IMR-90 (cell line): ENCODE measurements around the gene DAPK3. TPM values are rescaled to one million over a fixed set of nuclear protein-coding genes. Genes with fewer than 3 reads are reported as not detected.

Experiments used
- ATAC-seq: fragments of 200-7000 bp; cut with Tn5 transposase; 2 replicates; pipeline ENCODE4 v1.9.1; 2020; ENCODE audit warnings: low read depth, mild to moderate bottlenecking, moderate library complexity
- BruUV-seq: library from RNA; stranded (reverse); fragments of 400-500 nt; replicated peaks from 2 replicates; lab custom pipeline; 2021; lab: Mats Ljungman, UMichigan
- CTCF ChIA-PET: fragments of 300-600 bp; formaldehyde crosslinking; extraction: SDS; loops from one replicate; lab custom pipeline; 2021; ENCODE audit warnings: antibody characterized with exemption; lab: Yijun Ruan, JAX
- POLR2A ChIA-PET: fragments of 300-600 bp; sonication (Branson Sonifier 250); formaldehyde crosslinking; loops from one replicate; lab custom pipeline; 2022; ENCODE audit warnings: antibody characterized with exemption; ENCODE audit not compliant: unreplicated experiment; lab: Charles Lee
- DNase-seq: peaks from one replicate; pipeline ENCODE4 v3.0.0; 2013
- H2AFZ ChIP-seq: replicated peaks from 2 replicates; pipeline ENCODE3; 2013; ENCODE audit warnings: low read length, mild to moderate bottlenecking; ENCODE audit not compliant: poor library complexity
- H2AK5ac ChIP-seq: 2 replicates; pipeline ENCODE4 v1.6.1; 2013; ENCODE audit warnings: low read depth, low read length, inconsistent platforms
- H2AK9ac ChIP-seq: replicated peaks from 2 replicates; pipeline ENCODE3; 2013; ENCODE audit warnings: mild to moderate bottlenecking, low read depth, low read length, moderate library complexity; ENCODE audit not compliant: poor library complexity
- H2BK120ac ChIP-seq: 2 replicates; pipeline ENCODE4 v1.6.1; 2013; ENCODE audit warnings: low read depth, low read length, inconsistent platforms
- H2BK15ac ChIP-seq: 3 replicates; pipeline ENCODE4 v1.6.1; 2013; ENCODE audit warnings: low read depth, low read length, inconsistent platforms
- H2BK20ac ChIP-seq: 2 replicates; pipeline ENCODE4 v1.6.1; 2013; ENCODE audit warnings: low read depth, mild to moderate bottlenecking, inconsistent platforms, low read length, moderate library complexity
- H2BK5ac ChIP-seq: 2 replicates; pipeline ENCODE4 v1.6.1; 2013; ENCODE audit warnings: mild to moderate bottlenecking, low read depth, low read length, inconsistent platforms; ENCODE audit not compliant: poor library complexity, severe bottlenecking
- H3K14ac ChIP-seq: replicated peaks from 2 replicates; pipeline ENCODE4 v1.6.1; 2013; ENCODE audit warnings: low read depth, low read length, inconsistent platforms
- H3K18ac ChIP-seq: 2 replicates; pipeline ENCODE4 v1.6.1; 2013; ENCODE audit warnings: low read depth, low read length, control low read depth
- H3K23ac ChIP-seq: 2 replicates; pipeline ENCODE4 v1.6.1; 2013; ENCODE audit warnings: low read depth, low read length, inconsistent platforms
- H3K27ac ChIP-seq: 2 replicates; pipeline ENCODE4 v1.5.1; 2013; ENCODE audit warnings: mild to moderate bottlenecking, control low read depth, low read length; ENCODE audit not compliant: insufficient read depth
- H3K27me3 ChIP-seq: 2 replicates; pipeline ENCODE4 v1.6.1; 2013; ENCODE audit warnings: low read length; ENCODE audit not compliant: control insufficient read depth, insufficient read depth
- H3K36me3 ChIP-seq: 2 replicates; pipeline ENCODE4 v1.6.1; 2013; ENCODE audit warnings: low read length, mixed read lengths; ENCODE audit not compliant: control insufficient read depth, insufficient read depth
- H3K4ac ChIP-seq: 2 replicates; pipeline ENCODE4 v1.6.1; 2013; ENCODE audit warnings: low read depth, low read length, inconsistent platforms
- H3K4me1 ChIP-seq: 2 replicates; pipeline ENCODE4 v1.6.1; 2013; ENCODE audit warnings: low read length, mixed read lengths; ENCODE audit not compliant: control insufficient read depth, insufficient read depth
- H3K4me2 ChIP-seq: 2 replicates; pipeline ENCODE4 v1.6.1; 2013; ENCODE audit warnings: low read depth, mild to moderate bottlenecking, control low read depth, low read length, moderate library complexity
- H3K4me3 ChIP-seq: 2 replicates; pipeline ENCODE4 v1.5.1; 2013; ENCODE audit warnings: low read depth, mild to moderate bottlenecking, control low read depth, low read length, moderate library complexity; ENCODE audit not compliant: insufficient read depth
- H3K56ac ChIP-seq: 2 replicates; pipeline ENCODE4 v1.6.1; 2013; ENCODE audit warnings: low read length, inconsistent platforms; ENCODE audit not compliant: insufficient read depth; ENCODE audit errors: extremely low read depth
- H3K79me1 ChIP-seq, 2 experiments: 2 replicates each; pipeline ENCODE4 v1.6.1; 2013; ENCODE audit warnings: low read length in 2 of 2, inconsistent platforms in 1 of 2, low read depth in 1 of 2
- H3K9ac ChIP-seq: 2 replicates; pipeline ENCODE4 v1.6.1; 2013; ENCODE audit warnings: low read depth, low read length, control low read depth
- H3K9me1 ChIP-seq: 2 replicates; pipeline ENCODE4 v1.6.1; 2013; ENCODE audit warnings: low read length, inconsistent platforms; ENCODE audit not compliant: insufficient read depth
- H3K9me3 ChIP-seq: 2 replicates; pipeline ENCODE4 v1.6.1; 2013; ENCODE audit warnings: low read length; ENCODE audit not compliant: control insufficient read depth, insufficient read depth
- H4K20me1 ChIP-seq: 2 replicates; pipeline ENCODE4 v1.6.1; 2013; ENCODE audit warnings: low read length, inconsistent platforms; ENCODE audit not compliant: insufficient read depth
- H4K5ac ChIP-seq: 2 replicates; pipeline ENCODE4 v1.6.1; 2013; ENCODE audit warnings: mild to moderate bottlenecking, low read depth, low read length, control low read depth
- H4K8ac ChIP-seq, 2 experiments: 2 replicates each; pipeline ENCODE4 v1.6.1; 2013; ENCODE audit warnings: low read depth in 2 of 2, low read length in 2 of 2, control low read depth in 1 of 2, inconsistent platforms in 1 of 2
- H4K91ac ChIP-seq: 2 replicates; pipeline ENCODE4 v1.6.1; 2013; ENCODE audit warnings: low read depth, low read length, inconsistent platforms; ENCODE audit not compliant: insufficient read depth
- BHLHE40 ChIP-seq: fragments of 150-350 bp; IDR thresholded peaks from 2 replicates; pipeline ENCODE4 v1.6.1; 2016; ENCODE audit warnings: mild to moderate bottlenecking, low read depth, low read length
- CEBPB ChIP-seq: IDR thresholded peaks from 2 replicates; pipeline ENCODE4 v1.6.1; 2012; ENCODE audit warnings: low read depth, low read length, improper control_type of control experiment
- CHD1 ChIP-seq: IDR thresholded peaks from 2 replicates; pipeline ENCODE4 v1.6.1; 2012; ENCODE audit warnings: low read depth, low read length, improper control_type of control experiment
- CTCF ChIP-seq: conservative IDR thresholded peaks from 2 replicates; pipeline ENCODE4 v1.5.1; 2012; ENCODE audit warnings: mild to moderate bottlenecking, low read depth, low read length, improper control_type of control experiment
- ELK1 ChIP-seq: fragments of 150-350 bp; IDR thresholded peaks from 2 replicates; pipeline ENCODE4 v1.6.1; 2016; ENCODE audit warnings: low read depth, mild to moderate bottlenecking, low read length, moderate library complexity, borderline replicate concordance
- FOS ChIP-seq: fragments of 150-350 bp; IDR thresholded peaks from 2 replicates; pipeline ENCODE4 v1.6.1; 2016; ENCODE audit warnings: low read depth, low read length
- MAFK ChIP-seq: IDR thresholded peaks from 2 replicates; pipeline ENCODE4 v1.6.1; 2012; ENCODE audit warnings: low read depth, low read length, improper control_type of control experiment
- MAZ ChIP-seq: IDR thresholded peaks from 2 replicates; pipeline ENCODE4 v1.6.1; 2012; ENCODE audit warnings: low read depth, mild to moderate bottlenecking, low read length, improper control_type of control experiment, moderate library complexity, borderline replicate concordance
- MXI1 ChIP-seq: IDR thresholded peaks from 2 replicates; pipeline ENCODE4 v1.6.1; 2012; ENCODE audit warnings: low read depth, mild to moderate bottlenecking, low read length, moderate library complexity, borderline replicate concordance
- NFE2L2 ChIP-seq: fragments of 150-350 bp; IDR thresholded peaks from 2 replicates; pipeline ENCODE4 v1.6.1; 2016; ENCODE audit warnings: low read depth, mild to moderate bottlenecking, low read length
- RAD21 ChIP-seq: IDR thresholded peaks from 2 replicates; pipeline ENCODE4 v1.6.1; 2012; ENCODE audit warnings: low read length, improper control_type of control experiment
- RCOR1 ChIP-seq: IDR thresholded peaks from 2 replicates; pipeline ENCODE4 v1.6.1; 2012; ENCODE audit warnings: mild to moderate bottlenecking, low read length, improper control_type of control experiment; ENCODE audit not compliant: insufficient replicate concordance
- RFX5 ChIP-seq: IDR thresholded peaks from 2 replicates; pipeline ENCODE4 v1.8.0; 2012; ENCODE audit warnings: low read depth, mild to moderate bottlenecking, low read length, moderate library complexity
- USF2 ChIP-seq: fragments of 150-350 bp; IDR thresholded peaks from 2 replicates; pipeline ENCODE4 v1.6.1; 2017; ENCODE audit warnings: mild to moderate bottlenecking, antibody characterized with exemption, low read length, low read depth
- WGBS, 2 experiments: methylation state at CpG; one replicate each; pipeline versions ENCODE4 v1.1.5 to v1.1.7; 2013; ENCODE audit warnings: missing lambda C conversion rate in 2 of 2; ENCODE audit not compliant: insufficient read length in 1 of 2; ENCODE audit errors: extremely low coverage in 2 of 2; 5-methylcytosine and 5-hydroxymethylcytosine counted together
- dilution Hi-C: fragments of 300-500 bp; cut with HindIII; formaldehyde crosslinking; loops from one replicate; pipeline ENCODE4 v1.14.3; 2018; ENCODE audit warnings: low sequenced_read_pairs; ENCODE audit not compliant: unreplicated experiment
- in situ Hi-C: fragments of 300-500 bp; cut with MboI; formaldehyde crosslinking; loops from 3 replicates; pipeline ENCODE4 v1.14.3; 2019; ENCODE audit warnings: low sequenced_read_pairs, inconsistent platforms, mixed read lengths
- intact Hi-C: fragments of 100-400 bp; cut with micrococcal nuclease; formaldehyde crosslinking; loops from 2 replicates; pipeline ENCODE4 v1.10.0; 2022
- polyA plus RNA-seq, 3 experiments: library from polyadenylated mRNA; depleted of rRNA; stranded (reverse); fragments of >200 nt; gene quantifications; 2 replicates each; pipeline ENCODE4 v1.2.3, GENCODE V29; 2012; ENCODE audit warnings: low replicate concordance in 1 of 3
- total RNA-seq: library from RNA; depleted of rRNA; stranded (reverse); fragments of >200 nt; gene quantifications from 2 replicates; pipeline ENCODE4 v1.2.3, GENCODE V29; 2012

DAPK3 gene
- total and polyA plus RNA-seq, 2 of the 4 experiments (the other 2 are of a cell fraction) = 145 to 188 TPM

- no peak overlapping the region for H4K5ac ChIP-seq
- in situ Hi-C loops = no loop called here
- no peak overlapping the region for H3K23ac ChIP-seq
- intact Hi-C loops = no loop called here
- no peaks in the 10 kb centered on the region for H3K9me3 ChIP-seq
- no TSS peak for BruUV-seq
- H2AK5ac ChIP-seq = no peak overlapping the region
- H3K79me1 ChIP-seq = peaks cover 13 to 69% of the 10 kb centered on the region in 2 experiments
- H3K36me3 ChIP-seq = peaks cover 44% of the 10 kb centered on the region
- no peak overlapping the region for H2AK9ac ChIP-seq
- no peak overlapping the region for H2BK20ac ChIP-seq
- H4K20me1 ChIP-seq = peaks cover 91% of the 10 kb centered on the region
- no peak overlapping the region for H3K9ac ChIP-seq
- H3K18ac ChIP-seq = no peak overlapping the region
- peaks cover 7% of the 10 kb centered on the region for H3K4me1 ChIP-seq
- TF ChIP-seq MAZ (no peak), RCOR1 (no peak), RFX5 (no peak), CHD1 (no peak), BHLHE40 (no peak), CTCF (no peak), NFE2L2 (no peak), USF2 (no peak), FOS (no peak), MXI1 (no peak), RAD21 (no peak), MAFK (no peak), ELK1 (no peak), CEBPB (no peak)
- no peak overlapping the region for H4K91ac ChIP-seq
- no peak overlapping the region for H3K14ac ChIP-seq
- H3K27ac ChIP-seq = no peak overlapping the region
- no peaks in the 10 kb centered on the region for H3K27me3 ChIP-seq
- H2BK5ac ChIP-seq = no peak overlapping the region
- WGBS, 2 experiments = 90% methylated on average over 5 of the region's 10 CpGs; no CpG with 5 or more reads in 1 of the 2 experiments
- H2AFZ ChIP-seq = no peak overlapping the region
- ChIA-PET CTCF (no interaction called here), POLR2A (no interaction called here)
- dilution Hi-C loops = no loop called here
- no peak overlapping the region for H3K4me2 ChIP-seq
- H2BK120ac ChIP-seq = no peak overlapping the region
- no peak overlapping the region for H2BK15ac ChIP-seq
- no peak for DNase-seq
- no peak overlapping the region for H3K4ac ChIP-seq
- ATAC-seq = no peak
- peaks cover 15% of the 10 kb centered on the region for H3K9me1 ChIP-seq
- H4K8ac ChIP-seq = no peak overlapping the region
- H3K4me3 ChIP-seq = no peak overlapping the region
- no peak overlapping the region for H3K56ac ChIP-seq
Observed at GRCh38 chr19:3955688-3956087, 15.2 kb downstream of the DAPK3 start.
